IPS-11a (cell line): ENCODE data around the gene PPP3CA.
A peak's percentile ranks its signal among the peaks of the same experiment; 100 is the strongest.

Experiments used
- H3K4me3 ChIP-seq: one replicate; pipeline ENCODE4 v1.5.1; 2013; ENCODE audit warnings: low read depth, low read length, control low read depth

PPP3CA gene

GRCh38 chr4:101347267-101347556 lies at the start of gene PPP3CA:
Gene PPP3CA, minus strand, starts transcription at chr4:101347526.
- H3K4me3 ChIP-seq = peak within 1 kb of the TSS; percentile 83

- H3K4me3 ChIP-seq = no peak overlapping the region
Measured at GRCh38 chr4:101393256-101393655, 45.9 kb upstream of the PPP3CA start.

GRCh38 chr4:101370663-101371210 lies 23.4 kb upstream of the PPP3CA start:
- H3K4me3 ChIP-seq = no peak overlapping the region

- no peak overlapping the region for H3K4me3 ChIP-seq
Measured at GRCh38 chr4:101367201-101367600, 19.9 kb upstream of the PPP3CA start.

- H3K4me3 ChIP-seq = no peak overlapping the region
Measured at GRCh38 chr4:101366331-101366730, 19.0 kb upstream of the PPP3CA start.

- H3K4me3 ChIP-seq = no peak overlapping the region
Measured at GRCh38 chr4:101357751-101358150, 10.4 kb upstream of the PPP3CA start.

- no peak overlapping the region for H3K4me3 ChIP-seq
Measured at GRCh38 chr4:101356928-101357327, 9.6 kb upstream of the PPP3CA start.

- no peak overlapping the region for H3K4me3 ChIP-seq
Measured at GRCh38 chr4:101355767-101356702, 8.7 kb upstream of the PPP3CA start.

- H3K4me3 ChIP-seq = no peak overlapping the region
Measured at GRCh38 chr4:101355246-101355645, 7.9 kb upstream of the PPP3CA start.

GRCh38 chr4:101349801-101350064 lies 2.4 kb upstream of the PPP3CA start:
- H3K4me3 ChIP-seq = no peak overlapping the region

- no peak overlapping the region for H3K4me3 ChIP-seq
Measured at GRCh38 chr4:101348995-101349800, 1.9 kb upstream of the PPP3CA start.

GRCh38 chr4:101348367-101348827 lies 1.1 kb upstream of the PPP3CA start:
- H3K4me3 ChIP-seq = peak overlapping the region; percentile 83

GRCh38 chr4:101347557-101348366 lies 436 bp upstream of the PPP3CA start:
- H3K4me3 ChIP-seq = peak overlapping the region; percentile 83

- peak overlapping the region; percentile 75 for H3K4me3 ChIP-seq
Measured at GRCh38 chr4:101346351-101347266, 717 bp downstream of the PPP3CA start.

GRCh38 chr4:101345596-101346350 lies 1.6 kb downstream of the PPP3CA start:
- peak overlapping the region; percentile 52 for H3K4me3 ChIP-seq

- H3K4me3 ChIP-seq = peak overlapping the region; percentile 52
Measured at GRCh38 chr4:101345271-101345595, 2.1 kb downstream of the PPP3CA start.

GRCh38 chr4:101339332-101339731 lies 8.0 kb downstream of the PPP3CA start:
- H3K4me3 ChIP-seq = no peak overlapping the region

- no peak overlapping the region for H3K4me3 ChIP-seq
Measured at GRCh38 chr4:101337688-101338087, 9.6 kb downstream of the PPP3CA start.

- H3K4me3 ChIP-seq = no peak overlapping the region
Measured at GRCh38 chr4:101334963-101335572, 12.3 kb downstream of the PPP3CA start.
